LHCN-M2 (cell line): Measurements from ENCODE around the gene GJA4. TPM values are rescaled to one million over a fixed set of nuclear protein-coding genes. Genes with fewer than 3 reads are reported as not detected.

ENCODE experiments used
- DNase-seq: peaks from one replicate; pipeline ENCODE4 v3.0.0-alpha.2; 2012; ENCODE audit warnings: low read depth
- polyA plus RNA-seq: library from polyadenylated mRNA; unstranded; fragments of >200 nt; gene quantifications from one replicate; pipeline ENCODE4 v1.2.1, GENCODE V29; 2012; ENCODE audit warnings: missing spikeins
- total RNA-seq: library from RNA; depleted of rRNA; stranded (reverse); fragments of >200 nt; gene quantifications from 2 replicates; pipeline ENCODE4 v1.2.3, GENCODE V29; 2014; rRNA removed

Gene GJA4
- not detected in 2 replicates for total RNA-seq
- polyA plus RNA-seq: not detected

GRCh38 chr1:34792868-34793727 is at the start of gene GJA4:
TSS of gene GJA4 (plus strand) at chr1:34792999. CDS start at chr1:34794214, 1,215 bp downstream.
- DNase-seq: no peak

- DNase-seq: no peak
These were observed 49.0 kb upstream of the GJA4 start for GRCh38 chr1:34743775-34744174.

- no peak for DNase-seq
These were observed 47.9 kb upstream of the GJA4 start for GRCh38 chr1:34744851-34745250.

GRCh38 chr1:34745666-34746065 is 47.1 kb upstream of the GJA4 start:
- no peak for DNase-seq

- no peak for DNase-seq
These were observed 46.7 kb upstream of the GJA4 start for GRCh38 chr1:34746101-34746500.

GRCh38 chr1:34746785-34747637 is 45.8 kb upstream of the GJA4 start:
- no peak for DNase-seq

- DNase-seq: no peak
These were observed 45.2 kb upstream of the GJA4 start for GRCh38 chr1:34747638-34747941.

- DNase-seq: no peak
These were observed 42.8 kb upstream of the GJA4 start for GRCh38 chr1:34749992-34750391.

- no peak for DNase-seq
These were observed 42.2 kb upstream of the GJA4 start for GRCh38 chr1:34750610-34751009.

GRCh38 chr1:34753163-34753562 is 39.6 kb upstream of the GJA4 start:
- no peak for DNase-seq

GRCh38 chr1:34754964-34755637 is 37.7 kb upstream of the GJA4 start, which contains the start of gene GJB5:
TSS of gene GJB5 (plus strand) at chr1:34755047. CDS start at chr1:34757331, 2,284 bp downstream.
- no peak for DNase-seq

- DNase-seq: no peak
These were observed 36.8 kb upstream of the GJA4 start for GRCh38 chr1:34755961-34756360.

GRCh38 chr1:34757386-34757785 is 35.4 kb upstream of the GJA4 start:
- DNase-seq: no peak

GRCh38 chr1:34758751-34759150 is 34.0 kb upstream of the GJA4 start:
- DNase-seq: no peak

- no peak for DNase-seq
These were observed 33.1 kb upstream of the GJA4 start, which contains the start of gene GJB4 for GRCh38 chr1:34759503-34760357. TSS of gene GJB4 (plus strand) at chr1:34759740. CDS start at chr1:34761255, 1,515 bp downstream.

- DNase-seq: no peak
These were observed 31.5 kb upstream of the GJA4 start for GRCh38 chr1:34761176-34761761.

GRCh38 chr1:34761776-34762307 is 31.0 kb upstream of the GJA4 start:
- no peak for DNase-seq

- DNase-seq: no peak
These were observed 30.2 kb upstream of the GJA4 start for GRCh38 chr1:34762474-34763141.

GRCh38 chr1:34763142-34763781 is 29.5 kb upstream of the GJA4 start:
- no peak for DNase-seq
